GM12873 (cell line): ENCODE results near the gene LITAFD.

Experiments
- CTCF ChIP-seq: IDR thresholded peaks from 2 replicates; pipeline ENCODE4 v1.5.1; 2012; ENCODE audit warnings: low read depth, mild to moderate bottlenecking, moderate library complexity, low read length, control low read depth; ENCODE audit not compliant: insufficient read depth; ENCODE audit errors: missing control alignments

The LITAFD gene

DNA sequence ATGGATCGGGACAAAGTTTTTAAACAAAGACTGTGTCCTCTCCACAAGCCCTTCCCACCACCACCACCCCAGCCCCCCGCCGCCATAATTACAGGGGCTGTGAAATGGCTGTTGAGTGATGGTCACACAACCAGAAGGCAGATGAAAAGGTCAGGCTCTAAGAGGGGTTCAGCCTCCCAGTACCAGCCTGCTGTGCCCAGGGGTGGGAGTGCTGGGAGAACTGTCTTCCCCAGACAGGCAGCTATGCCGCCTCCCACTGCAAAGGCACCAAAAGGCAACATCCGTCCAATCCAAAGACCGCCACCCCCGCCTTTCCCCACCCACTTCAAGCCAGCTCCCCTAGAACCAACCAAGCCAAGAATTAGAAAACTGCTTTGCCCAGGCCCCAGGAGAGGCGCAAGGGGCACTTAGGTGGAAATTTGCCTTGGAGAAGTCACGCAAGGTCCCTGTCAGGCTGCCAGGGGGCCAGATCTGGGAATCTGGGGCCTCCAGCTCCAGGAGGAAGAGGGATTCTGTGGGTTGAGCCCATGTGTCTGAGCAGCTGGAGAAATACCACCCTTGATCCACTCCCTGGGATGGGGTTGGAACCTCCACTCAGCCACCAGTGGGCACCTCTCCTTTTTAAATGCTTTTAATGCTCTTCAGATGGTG, 27.7 kb upstream of the LITAFD start:
- TF ChIP-seq CTCF, result no peak

DNA sequence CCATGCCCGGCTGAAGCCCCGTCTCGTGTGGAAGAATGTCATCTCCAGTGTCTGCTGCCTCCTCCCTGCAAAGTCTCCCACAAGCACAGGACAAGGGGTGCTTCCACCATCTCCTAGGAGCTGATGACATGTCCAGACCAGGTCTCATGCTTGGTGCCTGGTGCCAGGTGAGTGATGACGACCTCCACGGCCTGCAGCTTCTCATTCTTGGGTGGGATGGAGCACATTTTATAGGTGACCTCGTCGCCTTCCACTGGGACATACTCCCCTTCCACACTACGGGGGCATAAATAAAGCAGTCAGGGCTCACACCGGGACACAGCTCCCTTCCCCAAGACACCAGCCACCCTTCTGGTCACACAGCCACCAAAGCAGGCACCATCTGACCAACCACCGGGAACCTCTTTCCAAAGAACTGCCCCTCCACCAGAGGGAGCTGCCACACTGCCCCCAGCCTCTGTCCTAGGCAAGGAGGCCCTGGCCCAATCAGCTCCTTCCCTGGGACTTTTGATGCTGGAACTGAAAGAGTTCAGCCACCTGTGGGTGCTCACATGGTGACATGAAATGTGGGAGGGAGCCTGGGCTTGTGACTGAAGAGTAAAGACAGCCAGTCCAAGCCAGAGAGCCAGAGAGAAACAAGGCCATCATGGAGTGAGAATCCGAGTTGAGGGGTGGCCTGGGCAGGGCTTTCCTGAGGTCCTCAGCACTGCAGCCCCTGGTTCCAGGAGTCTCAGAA, 26.9 kb upstream of the LITAFD start:
- TF ChIP-seq CTCF, result peak; percentile 29

GRCh38 chr16:8855972-8856371, 26.2 kb upstream of the LITAFD start:
- TF ChIP-seq CTCF, result no peak

DNA sequence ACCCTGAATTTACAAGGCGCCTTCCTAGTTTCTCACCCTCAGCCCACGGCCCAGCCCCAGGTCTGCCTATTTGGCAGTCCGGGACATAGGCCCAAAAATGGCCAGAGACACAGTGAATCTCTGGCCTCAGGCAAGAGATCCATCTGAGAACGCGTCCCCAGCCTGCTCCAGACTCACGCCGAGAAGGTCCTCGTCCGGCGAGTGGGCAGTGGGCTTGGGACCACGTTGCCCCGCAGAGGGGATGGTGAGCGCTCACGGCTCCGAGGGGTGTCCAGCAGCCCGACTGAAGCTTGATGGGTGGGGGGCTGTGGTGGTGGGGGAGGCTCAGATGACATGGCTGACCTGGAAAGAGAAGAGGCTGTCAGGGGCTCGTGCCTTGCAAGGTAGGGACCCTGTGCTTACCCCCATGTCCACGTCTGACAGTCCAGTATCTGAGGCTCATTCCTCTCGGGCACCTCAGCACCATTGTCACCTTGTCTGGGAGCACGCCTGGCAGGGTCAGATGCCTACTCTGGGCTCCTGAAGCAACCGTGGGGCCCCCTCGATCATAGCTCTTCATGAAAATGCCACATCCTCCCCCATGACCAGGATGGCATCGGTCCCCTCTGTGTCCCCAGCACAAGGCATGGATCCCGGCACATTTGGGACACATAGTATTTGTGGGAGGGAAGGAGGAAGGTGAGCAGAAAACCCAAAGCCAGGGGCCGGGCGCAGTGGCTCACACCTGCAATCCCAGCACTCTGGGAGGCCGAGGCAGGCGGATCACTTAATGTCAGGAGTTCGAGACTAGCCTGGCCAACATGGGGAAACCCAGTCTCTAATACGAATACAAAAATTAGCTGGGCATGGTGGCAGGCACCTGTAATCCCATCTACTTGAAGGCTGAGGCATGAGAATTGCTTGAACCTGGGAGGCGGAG, 22.9 kb upstream of the LITAFD start:
- no peak for TF ChIP-seq CTCF

- TF ChIP-seq CTCF, result no peak
Measured at GRCh38 chr16:8859913-8860881, 22.0 kb upstream of the LITAFD start.

GRCh38 chr16:8861563-8862308, 20.4 kb upstream of the LITAFD start:
- TF ChIP-seq CTCF, result no peak
